GM12872 (cell line): ENCODE measurements around the gene SLIT3.

ENCODE experiments used
- CTCF ChIP-seq: IDR thresholded peaks from 3 replicates; pipeline ENCODE4 v1.5.1; 2011; ENCODE audit warnings: low read depth, mild to moderate bottlenecking, low read length, moderate library complexity; ENCODE audit not compliant: insufficient read depth

The SLIT3 gene

GRCh38 chr5:169300468-169301385, at the start of gene SLIT3:
Gene SLIT3, minus strand, starts transcription at chr5:169301139. Its CDS starts 430 bp downstream, at chr5:169300709.
- TF ChIP-seq CTCF, result no peak

DNA sequence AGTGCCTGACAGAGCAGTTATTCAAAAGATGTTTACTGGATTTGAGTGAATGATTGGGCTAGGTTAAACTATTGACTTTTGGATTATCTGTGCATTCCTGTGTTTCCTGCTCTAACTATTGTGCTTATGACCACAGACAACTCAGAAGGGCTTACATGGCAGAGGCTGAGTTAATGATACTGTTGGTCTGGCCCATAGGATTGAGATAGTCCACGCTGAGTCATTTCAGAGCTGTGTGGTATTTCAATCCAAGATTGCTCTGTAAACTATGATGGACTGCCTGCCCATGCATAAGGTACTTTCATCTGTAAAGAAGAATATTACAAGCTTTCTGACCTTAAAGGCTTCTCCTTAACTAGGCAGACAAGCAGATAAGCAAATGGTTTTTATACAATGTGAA, 49.1 kb upstream of the SLIT3 start:
- no peak for TF ChIP-seq CTCF

GRCh38 chr5:169347786-169348185, 46.8 kb upstream of the SLIT3 start:
- TF ChIP-seq CTCF, result no peak

DNA sequence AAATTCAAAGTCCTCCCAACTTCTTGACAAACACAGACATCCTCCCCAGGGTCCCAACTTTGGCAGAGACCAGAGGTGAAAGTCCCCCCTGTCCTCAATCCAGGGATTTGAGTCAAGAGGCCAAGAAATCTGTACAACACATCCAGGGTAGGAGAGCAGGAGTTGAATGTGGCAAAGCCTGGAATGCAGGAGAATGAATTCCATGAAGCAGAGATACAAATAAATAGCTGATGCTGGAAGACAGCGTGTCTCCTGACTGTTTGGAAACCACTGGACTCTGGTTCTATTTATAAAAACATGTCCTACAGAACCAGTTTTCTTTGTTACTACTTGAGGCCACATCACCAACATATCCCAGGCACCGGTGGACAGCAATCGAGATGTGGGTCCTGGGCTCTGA, 43.7 kb upstream of the SLIT3 start:
- TF ChIP-seq CTCF, result no peak

DNA sequence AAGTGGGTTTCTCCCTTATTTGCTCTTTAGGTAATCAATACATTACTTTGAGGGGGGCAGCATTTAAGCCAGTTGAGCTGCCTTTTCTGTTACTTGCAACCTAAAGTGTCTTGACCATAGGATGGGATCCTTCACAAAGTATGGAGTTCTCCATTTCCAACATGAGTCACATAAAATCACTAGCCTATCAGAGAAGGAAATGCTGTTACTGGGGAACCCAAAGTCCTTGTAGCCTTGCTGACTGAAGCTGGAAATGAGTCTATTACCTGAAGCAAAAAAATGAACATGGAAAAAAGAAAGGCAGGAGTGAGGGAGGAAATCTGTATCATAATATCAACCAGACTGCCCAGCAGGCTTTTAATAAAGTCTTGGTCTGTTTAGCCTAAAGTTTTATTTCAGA, 42.8 kb upstream of the SLIT3 start:
- TF ChIP-seq CTCF, result no peak

- TF ChIP-seq CTCF, result no peak
These were observed 40.6 kb upstream of the SLIT3 start for GRCh38 chr5:169341556-169341955.

GRCh38 chr5:169339869-169340268, 38.9 kb upstream of the SLIT3 start:
- TF ChIP-seq CTCF, result no peak
